Stimulated activated CD4-positive, alpha-beta T cell treated with anti-CD3 and anti-CD28 coated beads, TNF-alpha, amount 100 ng/mL, for 1 hour (primary cell): ENCODE results near the gene GCN1.

Source experiments
- DNase-seq, 3 donors: peaks; one replicate each; pipeline ENCODE4 v3.0.0-alpha.2; 2020; ENCODE audit warnings: low read depth in 3 of 3, low spot score in 1 of 3

The GCN1 gene

DNA sequence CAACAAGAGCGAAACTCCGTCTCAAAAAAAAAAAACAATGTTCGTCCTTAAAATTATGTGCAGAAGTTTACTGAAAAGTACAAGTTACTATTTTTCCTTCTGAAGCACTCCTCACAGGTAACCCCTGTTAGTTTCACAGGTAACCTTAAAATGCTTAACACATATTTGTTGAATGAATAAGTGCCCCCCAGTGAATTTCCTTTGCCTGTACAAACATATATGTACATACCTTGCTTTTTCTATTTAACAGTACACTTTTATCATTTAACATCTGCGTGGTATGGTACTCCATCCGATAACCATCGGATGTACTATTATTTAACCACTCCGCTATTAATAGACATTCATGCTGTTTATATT lies 76.6 kb downstream of the GCN1 start:
- no peak for DNase-seq

DNA sequence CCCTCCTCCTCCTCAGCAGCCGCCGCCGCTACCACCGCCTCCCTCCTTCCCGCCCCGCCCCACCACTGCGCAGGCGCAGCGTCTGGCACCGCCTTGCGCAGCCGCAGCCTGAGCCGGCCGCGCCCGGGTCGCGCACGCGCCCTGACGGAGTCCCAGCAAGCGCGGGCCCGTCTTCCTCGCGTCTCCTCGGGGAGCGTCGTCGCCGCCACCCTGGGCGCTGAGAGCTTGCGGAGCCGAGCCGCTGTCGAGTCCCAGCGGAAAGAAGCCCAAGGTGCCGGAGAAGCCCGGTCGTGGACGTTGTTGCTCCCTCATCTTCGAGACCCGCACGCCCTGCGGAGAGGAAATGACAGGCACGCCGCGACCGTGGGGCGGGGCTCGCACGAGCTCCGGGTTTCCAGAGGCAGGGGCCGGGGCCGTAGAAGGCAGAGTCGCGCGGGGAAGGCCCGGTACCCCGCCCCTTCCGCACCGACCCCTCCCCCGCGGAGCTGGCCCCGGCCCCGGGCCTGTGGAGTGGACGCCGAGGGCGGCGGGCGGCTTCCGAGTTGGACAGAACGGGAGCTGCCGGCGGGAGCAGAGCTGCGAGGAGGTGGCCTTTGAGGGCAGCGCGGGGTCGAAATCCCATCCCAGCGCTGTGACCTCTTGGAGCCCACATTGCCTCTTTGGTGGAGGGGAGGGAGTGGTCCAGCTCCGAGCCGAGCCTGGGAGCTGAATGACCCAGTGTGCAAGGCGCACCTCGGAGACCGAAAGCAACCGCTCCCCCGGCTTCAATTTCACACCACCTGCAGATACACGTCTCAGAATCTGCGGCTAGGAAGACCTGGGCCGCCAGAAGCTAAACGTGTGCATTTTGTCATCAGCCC lies 77.5 kb downstream of the GCN1 start:
- peak; percentile 95 to 98 (median 97) for DNase-seq

DNA sequence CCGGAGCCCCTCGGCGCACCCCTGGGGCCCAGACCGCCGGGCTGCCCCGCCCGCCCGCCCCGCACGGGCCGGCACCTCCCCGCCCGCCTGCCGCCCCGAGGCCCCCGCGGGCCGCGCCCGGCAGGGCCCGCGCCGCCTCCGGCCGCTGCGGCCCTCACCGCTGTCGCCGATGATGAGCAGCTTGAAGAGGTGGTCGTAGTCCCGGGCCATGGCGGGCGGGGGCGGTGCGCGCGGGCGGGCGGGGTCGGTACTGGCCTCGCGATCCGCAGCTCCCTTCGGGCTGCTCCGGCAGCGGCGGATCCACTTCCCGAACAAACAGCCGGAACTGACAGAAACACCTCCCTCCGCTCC lies 78.1 kb downstream of the GCN1 start, which contains the start of gene RAB35:
RAB35 (minus strand) TSS at position 313 of the 351 bp plus-strand sequence; CDS start at position 210, 103 bp downstream.
- DNase-seq: no peak

DNA sequence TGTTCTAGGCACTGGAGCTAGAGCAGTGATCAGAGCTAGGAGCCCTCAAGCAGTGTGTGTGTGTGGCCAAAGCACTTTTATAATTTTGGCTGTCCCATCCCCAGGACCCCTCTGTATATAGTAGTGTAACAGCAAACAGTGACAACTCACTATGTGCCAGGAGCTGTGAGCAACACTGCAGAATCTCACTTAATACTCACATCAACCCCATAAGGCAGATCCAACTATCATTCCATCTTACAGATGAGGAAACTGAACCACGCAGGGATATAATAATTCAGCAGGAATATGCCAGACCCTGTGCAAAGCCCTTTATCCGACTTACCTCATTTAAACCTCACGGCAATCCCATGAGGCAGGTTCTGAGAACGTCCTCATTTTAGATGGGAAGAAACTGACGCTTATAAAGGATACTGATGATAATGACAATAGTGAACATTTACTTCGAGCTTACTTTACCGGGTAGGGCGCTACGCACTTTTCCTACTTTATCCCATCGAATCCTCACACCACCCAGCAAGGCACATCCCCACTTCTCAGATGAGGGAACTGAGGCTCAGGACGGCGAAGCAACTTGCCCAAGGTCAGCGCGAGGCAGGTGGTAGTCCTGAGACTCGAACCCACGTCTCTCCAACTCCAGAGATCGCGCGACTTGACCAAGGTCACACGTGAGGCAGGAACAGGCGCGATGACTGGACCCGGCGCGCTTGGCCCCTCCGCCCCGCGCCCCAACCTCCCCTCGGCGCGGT lies 78.6 kb downstream of the GCN1 start:
- DNase-seq: no peak

DNA sequence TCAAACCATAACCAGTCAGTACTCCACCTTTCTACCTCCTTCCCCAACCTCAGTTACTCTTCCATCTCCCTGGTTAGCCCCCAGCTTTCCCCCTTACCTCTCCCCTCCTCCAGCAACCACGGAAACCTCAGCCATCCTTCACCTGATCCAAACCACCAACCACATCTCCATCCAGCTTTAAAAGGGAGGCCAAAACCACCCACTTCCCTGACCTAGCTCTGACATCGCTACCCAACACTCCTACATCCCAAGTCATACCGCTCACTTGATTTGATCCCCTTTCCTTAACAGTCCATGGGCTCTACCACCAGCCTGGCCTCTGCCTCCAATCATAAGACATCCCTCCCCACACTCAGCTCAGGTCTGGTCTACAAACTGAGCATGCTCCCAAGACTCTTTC lies 79.4 kb downstream of the GCN1 start:
- DNase-seq: no peak

DNA sequence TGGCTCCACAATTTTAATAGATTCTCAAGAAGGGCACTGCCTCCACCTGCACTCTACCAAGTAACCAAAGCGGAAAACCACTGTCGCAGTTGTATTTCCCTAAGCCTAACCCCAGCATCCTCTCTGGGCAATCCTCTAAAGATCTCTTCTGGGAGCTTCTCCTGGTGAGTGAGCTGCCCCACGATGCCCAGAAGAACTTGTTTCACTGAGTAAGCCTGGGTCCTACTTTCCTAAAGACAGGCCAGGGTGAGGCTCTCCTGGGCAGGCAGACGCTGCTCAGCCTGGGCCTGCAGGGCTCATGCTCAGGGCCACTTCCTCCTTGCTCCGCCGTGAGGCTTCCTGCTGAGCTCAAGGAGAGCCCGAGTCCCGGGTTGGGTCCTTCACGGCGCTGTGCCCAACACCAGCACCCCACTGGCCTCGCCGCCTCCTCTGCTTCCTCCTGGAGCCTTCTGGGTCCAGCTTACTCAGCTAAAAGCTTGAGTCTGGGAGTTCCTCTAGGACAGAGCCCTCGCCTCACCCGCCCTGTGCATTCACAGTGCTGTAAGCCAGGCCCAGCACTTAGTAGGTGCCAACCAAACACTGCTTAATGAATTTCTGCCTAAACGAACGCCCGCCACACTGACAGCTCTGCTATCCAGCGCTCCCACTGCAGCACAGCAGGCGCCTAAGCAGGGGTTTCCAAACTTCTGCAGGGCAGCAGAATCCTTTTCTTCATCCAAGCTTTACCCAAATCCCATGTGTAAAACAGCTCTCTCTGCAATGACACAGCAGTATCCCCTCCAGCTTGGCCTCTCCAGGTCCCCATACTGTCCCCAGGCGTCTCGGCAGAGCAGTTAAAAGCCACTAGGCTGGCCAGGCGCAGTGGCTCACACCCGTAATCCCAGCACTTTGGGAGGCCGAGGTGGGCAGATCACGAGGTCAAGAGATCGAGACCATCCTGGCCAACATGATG lies 83.7 kb downstream of the GCN1 start:
- DNase-seq: peak in 1 of 3 donors; percentile 21

DNA sequence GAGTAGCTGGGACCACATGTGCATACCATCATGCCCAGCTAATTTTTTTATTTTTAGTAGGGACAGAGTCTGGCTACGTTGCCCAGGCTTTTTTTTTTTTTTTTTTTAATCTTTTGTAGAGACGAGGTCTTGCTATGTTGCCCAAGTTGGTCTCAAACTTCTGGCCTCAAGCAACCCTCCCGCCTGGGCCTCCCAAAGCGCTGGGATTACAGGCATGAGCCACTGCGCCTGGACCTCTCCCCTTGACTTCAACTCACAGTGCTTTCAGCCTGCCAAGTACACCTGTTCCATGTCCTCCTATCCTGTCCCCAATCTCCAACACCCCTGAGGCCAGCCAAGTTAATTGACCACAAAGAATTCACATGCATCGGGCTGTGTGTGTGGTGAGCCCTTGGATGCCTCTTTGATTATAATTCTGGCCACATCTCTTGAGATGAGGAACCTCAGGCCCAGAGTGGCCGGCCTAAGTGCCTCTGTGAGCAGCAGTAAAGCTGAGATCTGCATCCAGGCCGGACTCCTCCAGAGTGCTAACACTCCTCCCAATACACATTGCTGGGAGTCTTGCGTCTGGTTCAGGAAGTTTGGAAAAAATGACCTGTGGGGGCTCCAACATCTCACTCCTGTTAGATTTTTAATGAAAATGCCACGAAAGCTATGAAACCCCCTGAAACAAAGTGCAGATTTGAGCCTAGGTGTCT lies 84.8 kb downstream of the GCN1 start:
- no peak for DNase-seq

DNA sequence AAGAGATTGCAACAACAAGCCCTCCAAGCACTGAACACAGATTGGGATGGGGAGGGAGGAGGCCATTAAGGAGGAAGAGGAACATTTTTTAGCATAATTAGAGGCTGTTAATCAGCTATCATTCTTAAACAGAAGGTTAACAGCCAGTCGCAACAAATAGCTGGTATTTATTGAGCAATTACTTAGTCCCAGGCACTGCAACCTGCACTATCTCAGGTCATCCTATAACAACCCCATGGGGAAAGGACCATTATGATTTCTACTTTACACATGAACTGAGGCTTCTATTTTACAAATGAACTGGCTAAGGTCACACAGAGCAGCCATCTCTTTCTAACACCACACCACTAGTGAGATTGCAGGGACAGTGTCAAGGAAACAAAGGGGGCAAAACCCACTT lies 88.4 kb downstream of the GCN1 start:
- DNase-seq: no peak

DNA sequence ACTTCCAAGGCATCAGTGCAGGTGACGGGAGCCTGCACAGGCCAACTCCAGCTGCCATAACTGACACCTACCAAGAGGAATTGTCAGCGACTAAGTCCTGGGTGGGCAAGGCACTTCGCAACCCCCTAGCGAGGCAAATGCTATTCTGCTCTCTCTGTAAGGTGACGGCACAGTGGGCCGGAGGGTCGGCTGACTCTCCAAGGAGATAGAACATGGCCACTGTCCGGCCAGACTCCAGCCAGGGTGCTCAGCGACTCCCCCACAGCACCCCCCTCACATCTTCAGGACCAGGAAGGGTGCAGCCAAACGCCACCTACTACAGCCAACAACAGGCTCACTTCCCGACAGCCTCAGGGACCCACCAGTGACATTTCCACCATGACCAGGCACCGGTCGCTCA lies 91.1 kb downstream of the GCN1 start:
- no peak for DNase-seq

DNA sequence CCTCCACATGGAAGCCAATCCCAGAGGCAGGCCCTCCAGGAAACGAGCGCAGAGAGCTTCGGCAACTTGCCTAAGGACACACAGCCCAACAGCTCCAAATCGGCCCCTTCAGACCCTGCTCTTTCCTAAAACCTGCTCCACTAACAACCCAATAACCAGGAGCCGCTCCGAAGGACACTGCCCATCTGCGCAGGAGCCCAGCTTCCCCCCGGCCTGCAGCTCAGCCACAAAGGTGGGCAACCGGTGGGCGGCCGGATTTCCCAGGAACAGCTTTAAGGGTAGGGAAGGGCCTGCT lies 91.5 kb downstream of the GCN1 start:
- DNase-seq: no peak

DNA sequence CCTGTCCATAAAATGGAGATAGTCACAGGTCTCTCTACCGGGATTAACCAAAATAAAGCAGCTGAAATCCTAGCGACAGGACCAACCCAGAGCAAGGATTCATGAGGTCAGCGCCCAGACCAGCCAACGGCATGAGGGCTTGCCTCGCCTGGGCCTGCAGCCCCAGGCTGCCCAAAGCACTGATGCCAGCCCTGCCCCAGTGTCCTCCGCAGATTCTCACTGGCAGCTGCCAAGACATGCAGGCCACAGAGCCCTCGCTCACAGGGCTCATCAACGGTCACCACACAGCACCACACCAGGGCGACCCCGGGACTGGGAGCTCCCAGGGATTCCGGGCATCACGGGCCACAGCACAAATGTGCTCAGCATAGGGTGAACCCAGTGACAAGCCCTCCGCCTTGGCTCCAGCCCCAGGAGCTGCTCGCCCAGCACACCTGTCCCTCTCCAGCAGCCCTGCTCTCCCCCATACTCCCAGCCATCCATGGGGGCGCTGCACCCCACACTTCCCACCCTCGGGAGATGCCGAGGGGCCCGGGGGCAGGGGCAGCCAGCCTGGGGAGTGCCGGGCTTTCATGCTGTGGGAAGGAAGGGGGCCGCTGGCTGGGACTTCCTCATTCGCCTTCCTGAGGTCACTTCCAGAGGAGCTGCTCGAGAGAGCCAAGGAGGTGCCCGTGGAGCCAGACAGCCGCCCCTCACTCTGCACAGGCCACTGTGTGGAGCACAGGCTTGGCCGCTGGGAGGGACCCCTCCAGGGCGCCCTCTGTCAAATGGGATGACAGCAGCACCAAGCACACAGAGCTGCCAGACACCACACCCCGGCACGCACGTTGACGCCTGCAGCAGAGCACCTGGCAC lies 92.1 kb downstream of the GCN1 start:
- DNase-seq: no peak

DNA sequence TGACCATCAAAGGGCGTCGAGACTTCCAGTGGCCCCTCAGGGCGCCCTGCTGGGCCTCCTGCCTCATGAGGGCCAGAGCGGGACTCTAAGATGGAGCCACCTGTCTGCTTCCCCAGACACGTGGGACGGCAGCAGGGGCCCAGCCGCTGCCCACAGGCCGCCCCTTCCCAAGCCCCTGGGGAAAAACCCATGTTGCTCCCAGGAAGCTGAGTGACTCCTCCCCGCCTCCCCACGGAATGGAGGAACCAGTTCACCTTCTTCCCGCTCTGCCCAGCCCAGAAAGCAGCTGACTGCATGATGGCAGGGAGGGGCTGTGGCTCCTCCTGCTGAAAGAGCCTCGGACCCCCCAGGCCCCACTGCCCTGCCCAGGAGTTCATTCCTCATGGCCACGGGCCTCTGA lies 92.9 kb downstream of the GCN1 start:
- no peak for DNase-seq

DNA sequence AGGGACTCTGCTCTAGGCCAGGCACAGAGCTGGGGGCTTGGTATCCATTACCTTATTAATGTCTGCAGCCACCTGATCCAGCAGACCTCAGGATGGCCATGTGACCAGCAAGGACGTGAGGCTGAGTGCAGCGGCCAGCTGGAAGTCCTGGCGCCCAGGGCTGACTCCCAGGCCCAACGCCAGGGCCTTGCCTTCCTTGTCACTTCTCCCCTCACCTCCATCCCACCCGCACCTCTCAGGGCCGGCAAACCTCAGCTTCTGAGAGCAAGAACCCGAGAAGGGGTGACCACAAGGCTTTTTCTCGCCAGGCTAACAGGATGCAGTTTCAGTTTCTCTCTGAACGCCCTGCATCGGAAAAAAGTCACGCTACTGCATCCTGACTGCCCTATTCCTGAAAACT lies 93.3 kb downstream of the GCN1 start:
- no peak for DNase-seq

DNA sequence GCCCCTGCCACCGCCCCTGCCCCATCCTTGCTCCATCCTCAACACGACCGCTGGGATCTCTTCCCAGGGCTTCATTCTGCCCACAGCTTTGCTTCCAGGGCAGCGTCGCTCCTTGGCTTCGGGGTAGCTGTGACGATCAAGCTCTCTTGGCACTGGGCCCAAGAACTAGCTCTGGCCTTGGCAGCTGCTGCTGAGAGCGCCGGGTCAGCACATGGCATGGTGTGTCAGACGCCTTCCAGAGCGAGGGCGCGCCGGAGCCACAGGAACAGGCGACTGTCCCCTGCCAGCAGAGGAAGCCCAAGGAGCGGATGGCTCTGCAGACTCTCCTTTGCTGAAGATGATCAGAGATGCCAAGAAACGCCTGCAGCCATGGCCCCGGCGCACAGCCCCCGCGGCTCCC lies 93.9 kb downstream of the GCN1 start:
- DNase-seq: no peak

DNA sequence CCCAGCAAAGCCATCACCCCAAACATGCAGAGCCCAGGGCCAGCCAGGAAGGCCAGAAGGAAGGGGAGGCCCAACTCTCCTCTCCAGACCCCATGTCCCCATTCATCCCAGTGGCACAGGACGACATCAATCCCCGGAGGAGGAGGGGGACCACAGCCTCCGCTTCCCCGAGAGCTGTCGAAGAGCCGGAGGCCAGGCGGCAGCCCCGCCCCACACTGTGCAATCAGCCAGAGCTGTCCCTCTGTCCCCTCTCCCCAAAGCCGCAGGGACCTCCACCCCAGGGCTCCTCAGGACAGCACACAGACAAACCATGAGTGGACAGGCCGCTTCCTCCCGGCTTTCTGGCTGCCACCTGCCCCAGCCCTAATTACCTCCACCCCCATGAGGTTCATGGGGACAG lies 94.8 kb downstream of the GCN1 start:
- DNase-seq: no peak

DNA sequence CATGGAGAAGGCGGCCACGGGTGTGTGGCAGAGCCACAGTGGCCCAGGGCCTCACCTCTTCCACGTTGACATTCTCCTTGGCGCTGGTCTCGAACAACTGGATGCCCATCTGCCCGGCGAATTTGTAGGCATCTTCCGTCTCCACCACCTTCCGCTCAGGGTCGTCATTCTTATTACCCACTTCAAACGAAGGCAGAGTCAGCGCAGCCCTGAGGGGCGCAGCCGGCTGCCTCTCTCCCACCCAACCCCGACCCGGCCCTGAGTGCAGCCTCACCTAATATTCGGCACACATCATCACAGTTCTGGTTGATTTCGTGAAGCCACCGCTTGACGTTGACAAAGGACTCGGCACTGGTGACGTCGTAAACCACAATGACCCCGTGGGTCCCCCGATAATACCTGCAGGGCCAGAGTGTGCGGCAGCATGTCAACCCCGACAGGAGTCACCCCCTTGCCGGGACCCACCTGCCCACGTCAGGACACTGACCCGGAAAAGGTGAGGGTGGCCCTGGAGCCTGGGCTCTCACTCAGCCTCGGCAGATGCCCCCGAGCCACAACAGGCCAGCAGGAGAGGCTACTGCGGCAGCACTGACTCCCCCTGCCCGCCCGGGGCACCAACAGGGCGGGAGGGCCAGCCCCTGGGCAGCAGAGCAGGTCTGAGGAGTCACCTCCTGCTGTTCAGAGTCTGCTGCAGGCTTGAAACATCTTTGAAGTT lies 95.6 kb downstream of the GCN1 start:
- no peak for DNase-seq

DNA sequence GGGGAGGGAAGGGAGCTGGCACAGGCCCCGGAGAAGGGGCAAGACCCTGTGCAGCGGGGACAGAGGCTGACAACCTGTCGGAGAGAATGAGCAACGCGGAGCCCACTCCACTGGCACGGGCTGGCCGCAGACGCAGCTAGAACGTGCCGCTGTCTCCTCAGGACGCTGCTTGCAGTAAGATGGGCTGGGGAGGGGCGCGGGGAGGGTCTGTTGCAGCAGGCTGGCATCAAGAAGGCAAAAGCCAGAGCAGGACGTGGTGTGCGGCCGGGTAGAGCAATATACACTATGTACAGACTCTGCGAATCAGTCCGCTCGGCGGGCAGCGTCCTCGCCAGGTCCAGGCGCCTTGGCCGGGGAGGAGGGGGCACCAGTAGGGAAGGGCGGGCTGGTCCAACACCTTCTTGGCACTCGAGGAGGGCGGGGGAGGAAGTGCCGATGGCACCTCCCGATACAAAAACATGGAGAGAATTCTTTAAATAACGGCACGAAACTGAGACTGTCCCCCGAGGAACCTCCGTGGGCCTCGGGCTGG lies 97.8 kb downstream of the GCN1 start:
- DNase-seq: no peak

DNA sequence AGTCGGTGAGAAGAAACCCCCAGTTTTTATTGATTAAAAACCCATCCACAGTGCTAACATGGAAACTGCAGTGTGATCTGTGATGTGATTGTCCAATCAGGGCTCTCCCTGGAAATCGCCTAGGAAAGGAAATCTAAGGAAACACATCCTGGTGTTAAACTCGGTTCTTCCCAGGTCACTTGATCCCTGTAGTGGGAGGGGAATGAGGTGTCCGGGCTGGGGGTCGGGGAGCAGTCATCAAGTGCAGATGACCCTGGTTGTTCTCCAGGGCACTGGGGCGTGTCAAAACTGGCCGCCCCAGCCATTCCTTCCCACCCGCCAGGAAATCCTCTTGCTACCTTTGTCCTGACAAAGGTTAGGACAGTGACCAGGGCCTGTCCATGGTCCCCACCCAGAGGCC lies 98.8 kb downstream of the GCN1 start:
- DNase-seq: no peak

DNA sequence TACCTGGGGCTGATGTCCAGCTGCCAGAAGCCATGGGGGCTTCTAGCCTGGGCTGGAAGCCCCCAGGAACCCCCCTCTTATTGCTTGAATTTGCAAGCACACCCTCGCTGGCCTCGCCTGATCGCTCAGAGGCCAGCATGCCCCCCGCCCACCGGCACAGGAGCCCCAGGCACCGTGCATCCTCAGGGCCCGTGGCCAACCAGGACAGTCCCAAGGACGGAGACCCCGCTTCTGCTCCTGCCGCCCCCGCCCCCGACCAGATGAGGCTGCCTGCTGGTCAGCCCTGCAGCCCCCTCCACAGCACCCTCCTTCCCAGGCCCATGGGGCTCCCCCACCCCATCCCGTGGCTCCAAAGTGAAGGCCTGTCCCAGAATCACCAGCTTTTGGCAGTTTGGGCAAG lies 99.2 kb downstream of the GCN1 start:
- DNase-seq: no peak
